OCI-LY3 (cell line): ENCODE results near the gene SMCHD1.

Experiments used
- H2AFZ ChIP-seq: fragments of 200-600, 300-600 bp; shearing (Covaris generic); 2 replicates; pipeline ENCODE4 v1.6.0; 2014; ENCODE audit warnings: antibody characterized with exemption, low read depth, low read length
- H3K27ac ChIP-seq: fragments of 200-600, 300-600 bp; sonication (generic); 2 replicates; pipeline ENCODE4 v1.5.1; 2014; ENCODE audit warnings: mild to moderate bottlenecking, low read length, moderate library complexity, mixed read lengths
- H3K27me3 ChIP-seq: fragments of 200-600, 300-600 bp; sonication (generic); 2 replicates; pipeline ENCODE4 v1.6.1; 2014; ENCODE audit warnings: low read depth, low read length, mixed read lengths
- H3K36me3 ChIP-seq: fragments of 200-600, 300-600 bp; sonication (generic); replicated peaks from 2 replicates; pipeline ENCODE3; 2014; ENCODE audit warnings: low read depth, low read length, mixed read lengths
- H3K4me1 ChIP-seq: fragments of 300-600, 200-600 bp; sonication (generic); 2 replicates; pipeline ENCODE4 v1.6.1; 2014; ENCODE audit warnings: low read length, mixed read lengths
- H3K4me2 ChIP-seq: fragments of 200-600, 300-600 bp; sonication (generic); 2 replicates; pipeline ENCODE4 v1.6.1; 2014; ENCODE audit warnings: low read length, mixed read lengths
- H3K4me3 ChIP-seq: fragments of 300-600, 200-600 bp; sonication (generic); 2 replicates; pipeline ENCODE4 v1.5.1; 2014; ENCODE audit warnings: antibody characterized with exemption, mild to moderate bottlenecking, low read length, moderate library complexity
- H3K79me2 ChIP-seq: fragments of 300-600, 200-600 bp; shearing (Covaris generic); 2 replicates; pipeline ENCODE4 v1.6.1; 2014; ENCODE audit warnings: mild to moderate bottlenecking, low read length, mixed read lengths
- H3K9ac ChIP-seq: fragments of 300-600, 200-600 bp; shearing (Covaris generic); 2 replicates; pipeline ENCODE4 v1.6.0; 2014; ENCODE audit warnings: mild to moderate bottlenecking, low read length, moderate library complexity
- H3K9me3 ChIP-seq: fragments of 200-600, 300-600 bp; shearing (Covaris generic); 2 replicates; pipeline ENCODE4 v1.6.1; 2014; ENCODE audit warnings: low read length, mixed read lengths; ENCODE audit not compliant: insufficient read depth
- H4K20me1 ChIP-seq: fragments of 200-600, 300-600 bp; sonication (generic); 2 replicates; pipeline ENCODE4 v1.6.1; 2016; ENCODE audit warnings: low read length, mixed read lengths; ENCODE audit not compliant: insufficient read depth
- EZH2phosphoT487 ChIP-seq: fragments of 200-600 bp; shearing (Covaris generic); IDR thresholded peaks from 2 replicates; pipeline ENCODE4 v1.6.1; 2018; ENCODE audit warnings: antibody characterized with exemption, mixed run types, low read depth
- TF ChIP-seq, protein P1 (sequence below): fragments of 200-600, 300-600 bp; sonication (generic); IDR thresholded peaks from 2 replicates; pipeline ENCODE4 v1.5.1; 2014; ENCODE audit warnings: antibody characterized with exemption, low read length, low read depth

The SMCHD1 gene

GRCh38 chr18:2839202-2839601 is 183.7 kb downstream of the SMCHD1 start:
- Histone ChIP-seq H3K27me3 (no peaks in the 10 kb centered on the region), H3K36me3 (no peaks in the 10 kb centered on the region), H3K4me1 (peaks cover 12% of the 10 kb centered on the region), H3K4me2 (no peak overlapping the region), H3K9ac (no peak overlapping the region), H3K4me3 (no peak overlapping the region), H3K9me3 (no peaks in the 10 kb centered on the region), H2AFZ (no peak overlapping the region), H4K20me1 (no peaks in the 10 kb centered on the region), H3K79me2 (no peaks in the 10 kb centered on the region), H3K27ac (no peak overlapping the region)
- TF ChIP-seq EZH2phosphoT487, result no peak
- TF ChIP-seq, protein P1, sequence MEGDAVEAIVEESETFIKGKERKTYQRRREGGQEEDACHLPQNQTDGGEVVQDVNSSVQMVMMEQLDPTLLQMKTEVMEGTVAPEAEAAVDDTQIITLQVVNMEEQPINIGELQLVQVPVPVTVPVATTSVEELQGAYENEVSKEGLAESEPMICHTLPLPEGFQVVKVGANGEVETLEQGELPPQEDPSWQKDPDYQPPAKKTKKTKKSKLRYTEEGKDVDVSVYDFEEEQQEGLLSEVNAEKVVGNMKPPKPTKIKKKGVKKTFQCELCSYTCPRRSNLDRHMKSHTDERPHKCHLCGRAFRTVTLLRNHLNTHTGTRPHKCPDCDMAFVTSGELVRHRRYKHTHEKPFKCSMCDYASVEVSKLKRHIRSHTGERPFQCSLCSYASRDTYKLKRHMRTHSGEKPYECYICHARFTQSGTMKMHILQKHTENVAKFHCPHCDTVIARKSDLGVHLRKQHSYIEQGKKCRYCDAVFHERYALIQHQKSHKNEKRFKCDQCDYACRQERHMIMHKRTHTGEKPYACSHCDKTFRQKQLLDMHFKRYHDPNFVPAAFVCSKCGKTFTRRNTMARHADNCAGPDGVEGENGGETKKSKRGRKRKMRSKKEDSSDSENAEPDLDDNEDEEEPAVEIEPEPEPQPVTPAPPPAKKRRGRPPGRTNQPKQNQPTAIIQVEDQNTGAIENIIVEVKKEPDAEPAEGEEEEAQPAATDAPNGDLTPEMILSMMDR, result no peak

- Histone ChIP-seq H3K36me3 (no peaks in the 10 kb centered on the region), H3K27ac (no peak overlapping the region), H3K27me3 (no peaks in the 10 kb centered on the region), H3K9ac (no peak overlapping the region), H3K4me1 (peaks cover 25% of the 10 kb centered on the region), H2AFZ (no peak overlapping the region), H3K4me3 (no peak overlapping the region), H4K20me1 (no peaks in the 10 kb centered on the region), H3K79me2 (no peaks in the 10 kb centered on the region), H3K9me3 (no peaks in the 10 kb centered on the region), H3K4me2 (no peak overlapping the region)
- TF ChIP-seq, protein P1, result no peak
- no peak for TF ChIP-seq EZH2phosphoT487
Measured at GRCh38 chr18:2840521-2840920, 185.0 kb downstream of the SMCHD1 start.

- Histone ChIP-seq H3K4me2 (0 out of 2 replicates have a peak overlapping the region, but pooled peaks have one; percentile 8), H3K36me3 (peaks cover 3% of the 10 kb centered on the region), H3K4me3 (no peak overlapping the region), H4K20me1 (peaks cover 2% of the 10 kb centered on the region; the same call in 1 of the 2 replicates), H3K79me2 (peaks cover 13% of the 10 kb centered on the region), H3K27me3 (no peaks in the 10 kb centered on the region), H3K27ac (no peak overlapping the region), H3K4me1 (peaks cover 33% of the 10 kb centered on the region), H3K9me3 (no peaks in the 10 kb centered on the region), H2AFZ (no peak overlapping the region), H3K9ac (no peak overlapping the region)
- TF ChIP-seq, protein P1, result no peak
- TF ChIP-seq EZH2phosphoT487, result no peak
Measured at GRCh38 chr18:2843146-2843545, 187.6 kb downstream of the SMCHD1 start.

- no peaks in the 10 kb centered on the region for H3K27me3 ChIP-seq
- peak overlapping the region; percentile 100 for H3K9ac ChIP-seq
- H3K79me2 ChIP-seq, result peaks cover 33% of the 10 kb centered on the region
- H3K4me2 ChIP-seq, result peak overlapping the region; percentile 94
- no peaks in the 10 kb centered on the region for H3K9me3 ChIP-seq
- peak overlapping the region; percentile 87 for H3K27ac ChIP-seq
- peaks cover 19% of the 10 kb centered on the region for H3K36me3 ChIP-seq
- H2AFZ ChIP-seq, result no peak overlapping the region
- H4K20me1 ChIP-seq, result peaks cover 22% of the 10 kb centered on the region
- H3K4me3 ChIP-seq, result peak overlapping the region; percentile 98; the same call in 1 of the 2 replicates
- TF ChIP-seq, protein P1, result no peak
- TF ChIP-seq EZH2phosphoT487, result no peak
- H3K4me1 ChIP-seq, result peaks cover 45% of the 10 kb centered on the region
Measured at GRCh38 chr18:2845172-2845571, 189.6 kb downstream of the SMCHD1 start.
